Measurements from ENCODE around the gene MESP1.

The MESP1 gene

GRCh38 chr15:89750560-89751542 lies at the start of gene MESP1:
TSS of gene MESP1 (minus strand) at chr15:89751249. CDS start at chr15:89751231, 18 bp downstream.
- Histone ChIP-seq H3K4me1 (ENCODE audit: control insufficient read depth, insufficient read depth, low read length) (peaks cover 42% of the 10 kb centered on the region), H3K9me3 (ENCODE audit: control insufficient read depth, insufficient read depth, low read depth, low read length) (no peaks in the 10 kb centered on the region), H3K36me3 (ENCODE audit: control insufficient read depth, insufficient read depth, low read length) (no peaks in the 10 kb centered on the region), H3K27me3 (ENCODE audit: control insufficient read depth, insufficient read depth, low read length) (peaks cover 85% of the 10 kb centered on the region), H3K4me3 (ENCODE audit: low read depth, low read length) (peak within 1 kb of the TSS; percentile 68), H3K9ac (ENCODE audit: low read length) (peak within 1 kb of the TSS; percentile 87), H3K27ac (ENCODE audit: low read depth, low read length) (no peak within 1 kb of the TSS; the same call in 1 of the 2 replicates)

GRCh38 chr15:89799918-89800498 lies 49.0 kb upstream of the MESP1 start:
- Histone ChIP-seq H3K27me3 (ENCODE audit: control insufficient read depth, insufficient read depth, low read length) (no peaks in the 10 kb centered on the region), H3K4me3 (ENCODE audit: low read depth, low read length) (no peak overlapping the region), H3K9ac (ENCODE audit: low read length) (no peak overlapping the region), H3K27ac (ENCODE audit: low read depth, low read length) (no peak overlapping the region), H3K36me3 (ENCODE audit: control insufficient read depth, insufficient read depth, low read length) (peaks cover 3% of the 10 kb centered on the region; the same call in 1 of the 2 replicates), H3K9me3 (ENCODE audit: control insufficient read depth, insufficient read depth, low read depth, low read length) (no peaks in the 10 kb centered on the region), H3K4me1 (ENCODE audit: control insufficient read depth, insufficient read depth, low read length) (no peaks in the 10 kb centered on the region)

GRCh38 chr15:89799011-89799911 lies 48.2 kb upstream of the MESP1 start:
- Histone ChIP-seq H3K36me3 (ENCODE audit: control insufficient read depth, insufficient read depth, low read length) (peaks cover 3% of the 10 kb centered on the region; the same call in 1 of the 2 replicates), H3K9ac (ENCODE audit: low read length) (no peak overlapping the region), H3K4me1 (ENCODE audit: control insufficient read depth, insufficient read depth, low read length) (no peaks in the 10 kb centered on the region), H3K9me3 (ENCODE audit: control insufficient read depth, insufficient read depth, low read depth, low read length) (no peaks in the 10 kb centered on the region), H3K27ac (ENCODE audit: low read depth, low read length) (no peak overlapping the region), H3K27me3 (ENCODE audit: control insufficient read depth, insufficient read depth, low read length) (no peaks in the 10 kb centered on the region), H3K4me3 (ENCODE audit: low read depth, low read length) (no peak overlapping the region)

- no peaks in the 10 kb centered on the region for H3K4me1 ChIP-seq (ENCODE audit: control insufficient read depth, insufficient read depth, low read length)
- no peak overlapping the region for H3K27ac ChIP-seq (ENCODE audit: low read depth, low read length)
- H3K27me3 ChIP-seq (ENCODE audit: control insufficient read depth, insufficient read depth, low read length), result no peaks in the 10 kb centered on the region
- H3K36me3 ChIP-seq (ENCODE audit: control insufficient read depth, insufficient read depth, low read length), result peaks cover 3% of the 10 kb centered on the region; the same call in 1 of the 2 replicates
- H3K4me3 ChIP-seq (ENCODE audit: low read depth, low read length), result no peak overlapping the region
- no peak overlapping the region for H3K9ac ChIP-seq (ENCODE audit: low read length)
- H3K9me3 ChIP-seq (ENCODE audit: control insufficient read depth, insufficient read depth, low read depth, low read length), result no peaks in the 10 kb centered on the region
Observed at GRCh38 chr15:89797678-89798201, 46.7 kb upstream of the MESP1 start.

GRCh38 chr15:89795996-89796395 lies 44.9 kb upstream of the MESP1 start:
- Histone ChIP-seq H3K4me3 (ENCODE audit: low read depth, low read length) (no peak overlapping the region), H3K4me1 (ENCODE audit: control insufficient read depth, insufficient read depth, low read length) (no peaks in the 10 kb centered on the region), H3K27ac (ENCODE audit: low read depth, low read length) (no peak overlapping the region), H3K9ac (ENCODE audit: low read length) (no peak overlapping the region), H3K9me3 (ENCODE audit: control insufficient read depth, insufficient read depth, low read depth, low read length) (no peaks in the 10 kb centered on the region), H3K27me3 (ENCODE audit: control insufficient read depth, insufficient read depth, low read length) (no peaks in the 10 kb centered on the region), H3K36me3 (ENCODE audit: control insufficient read depth, insufficient read depth, low read length) (peaks cover 3% of the 10 kb centered on the region; the same call in 1 of the 2 replicates)

- H3K27me3 ChIP-seq (ENCODE audit: control insufficient read depth, insufficient read depth, low read length), result no peaks in the 10 kb centered on the region; the same call in 1 of the 2 replicates
- H3K4me1 ChIP-seq (ENCODE audit: control insufficient read depth, insufficient read depth, low read length), result no peaks in the 10 kb centered on the region
- no peak overlapping the region for H3K9ac ChIP-seq (ENCODE audit: low read length)
- no peaks in the 10 kb centered on the region for H3K9me3 ChIP-seq (ENCODE audit: control insufficient read depth, insufficient read depth, low read depth, low read length)
- peaks cover 3% of the 10 kb centered on the region; the same call in 1 of the 2 replicates for H3K36me3 ChIP-seq (ENCODE audit: control insufficient read depth, insufficient read depth, low read length)
- H3K27ac ChIP-seq (ENCODE audit: low read depth, low read length), result no peak overlapping the region
- H3K4me3 ChIP-seq (ENCODE audit: low read depth, low read length), result no peak overlapping the region
Observed at GRCh38 chr15:89794627-89795241, 43.7 kb upstream of the MESP1 start.

- Histone ChIP-seq H3K27ac (ENCODE audit: low read depth, low read length) (no peak overlapping the region), H3K36me3 (ENCODE audit: control insufficient read depth, insufficient read depth, low read length) (peaks cover 6% of the 10 kb centered on the region; the same call in 1 of the 2 replicates), H3K9ac (ENCODE audit: low read length) (no peak overlapping the region), H3K4me1 (ENCODE audit: control insufficient read depth, insufficient read depth, low read length) (no peaks in the 10 kb centered on the region), H3K9me3 (ENCODE audit: control insufficient read depth, insufficient read depth, low read depth, low read length) (peaks cover 10% of the 10 kb centered on the region), H3K27me3 (ENCODE audit: control insufficient read depth, insufficient read depth, low read length) (no peaks in the 10 kb centered on the region; the same call in 1 of the 2 replicates), H3K4me3 (ENCODE audit: low read depth, low read length) (no peak overlapping the region)
Observed at GRCh38 chr15:89792106-89792805, 41.2 kb upstream of the MESP1 start.

- H3K27me3 ChIP-seq (ENCODE audit: control insufficient read depth, insufficient read depth, low read length), result no peaks in the 10 kb centered on the region; the same call in 1 of the 2 replicates
- no peak overlapping the region for H3K27ac ChIP-seq (ENCODE audit: low read depth, low read length)
- H3K4me1 ChIP-seq (ENCODE audit: control insufficient read depth, insufficient read depth, low read length), result no peaks in the 10 kb centered on the region
- no peak overlapping the region for H3K4me3 ChIP-seq (ENCODE audit: low read depth, low read length)
- H3K9ac ChIP-seq (ENCODE audit: low read length), result no peak overlapping the region
- peaks cover 6% of the 10 kb centered on the region; the same call in 1 of the 2 replicates for H3K36me3 ChIP-seq (ENCODE audit: control insufficient read depth, insufficient read depth, low read length)
- H3K9me3 ChIP-seq (ENCODE audit: control insufficient read depth, insufficient read depth, low read depth, low read length), result peaks cover 10% of the 10 kb centered on the region
Observed at GRCh38 chr15:89790661-89791060, 39.6 kb upstream of the MESP1 start.

GRCh38 chr15:89790206-89790605 lies 39.2 kb upstream of the MESP1 start:
- no peak overlapping the region for H3K4me3 ChIP-seq (ENCODE audit: low read depth, low read length)
- H3K4me1 ChIP-seq (ENCODE audit: control insufficient read depth, insufficient read depth, low read length), result no peaks in the 10 kb centered on the region; the same call in 1 of the 2 replicates
- no peaks in the 10 kb centered on the region; the same call in 1 of the 2 replicates for H3K27me3 ChIP-seq (ENCODE audit: control insufficient read depth, insufficient read depth, low read length)
- no peak overlapping the region for H3K27ac ChIP-seq (ENCODE audit: low read depth, low read length)
- H3K36me3 ChIP-seq (ENCODE audit: control insufficient read depth, insufficient read depth, low read length), result peaks cover 6% of the 10 kb centered on the region; the same call in 1 of the 2 replicates
- no peak overlapping the region for H3K9ac ChIP-seq (ENCODE audit: low read length)
- peaks cover 10% of the 10 kb centered on the region for H3K9me3 ChIP-seq (ENCODE audit: control insufficient read depth, insufficient read depth, low read depth, low read length)
